Suprapubic skin (tissue), 4 donors: ENCODE data around the gene MRPL45. TPM values are rescaled to one million over a fixed set of nuclear protein-coding genes. Genes with fewer than 3 reads are reported as not detected.

Experiments
- DNase-seq, 2 donors: peaks; one replicate each; pipeline ENCODE4 v3.0.0-alpha.2; 2019; ENCODE audit warnings: low spot score in 2 of 2
- H3K27ac ChIP-seq: fragments of 200-600 bp; sonication (generic); one replicate; pipeline ENCODE4 v1.5.1; 2019
- H3K27me3 ChIP-seq: fragments of 200-600 bp; sonication (generic); one replicate; pipeline ENCODE4 v1.5.1; 2019
- H3K36me3 ChIP-seq: fragments of 200-600 bp; sonication (generic); one replicate; pipeline ENCODE4 v1.5.1; 2019
- H3K4me1 ChIP-seq: fragments of 200-600 bp; sonication (generic); one replicate; pipeline ENCODE4 v1.5.1; 2019
- H3K4me3 ChIP-seq: fragments of 200-600 bp; sonication (generic); one replicate; pipeline ENCODE4 v1.5.1; 2019; ENCODE audit warnings: mild to moderate bottlenecking
- H3K9me3 ChIP-seq: fragments of 200-600 bp; sonication (generic); one replicate; pipeline ENCODE4 v1.5.1; 2019
- EP300 ChIP-seq: sonication (generic); formaldehyde crosslinking; IDR thresholded peaks from one replicate; pipeline ENCODE4 v1.6.1; 2017; ENCODE audit warnings: antibody characterized with exemption
- POLR2A ChIP-seq, 2 donors: fragments of 450-650 bp; IDR thresholded peaks; one replicate each; pipeline ENCODE4 v1.6.1; 2017; ENCODE audit warnings: antibody characterized with exemption in 2 of 2, mild to moderate bottlenecking in 2 of 2, moderate library complexity in 2 of 2
- POLR2AphosphoS5 ChIP-seq, 3 donors: sonication (generic); formaldehyde crosslinking; IDR thresholded peaks; one replicate each; pipeline ENCODE4 v1.6.1; 2017; ENCODE audit warnings: antibody characterized with exemption in 3 of 3
- WGBS: methylation state at CpG from one replicate; pipeline ENCODE4 v1.1.5; 2018; 5-methylcytosine and 5-hydroxymethylcytosine counted together
- total RNA-seq, 4 donors: library from RNA; depleted of rRNA; stranded (reverse); fragments of >200 nt; gene quantifications; one replicate each; pipeline ENCODE4 v1.1.0, GENCODE V29; 2016
- TF ChIP-seq, protein P1 (sequence below), 2 donors: fragments of 200-600 bp in 1 of 2; fragments of 450-650 bp in 1 of 2; sonication (generic) in 1 of 2; IDR thresholded peaks; one replicate each; pipeline ENCODE4 v1.5.1; 2016 to 2019; ENCODE audit warnings: antibody characterized with exemption in 2 of 2, mild to moderate bottlenecking in 1 of 2, moderate library complexity in 1 of 2

The MRPL45 gene
- total RNA-seq, 4 donors from 2014 or later: 30.3 to 37.4 (median 32.8) TPM

DNA sequence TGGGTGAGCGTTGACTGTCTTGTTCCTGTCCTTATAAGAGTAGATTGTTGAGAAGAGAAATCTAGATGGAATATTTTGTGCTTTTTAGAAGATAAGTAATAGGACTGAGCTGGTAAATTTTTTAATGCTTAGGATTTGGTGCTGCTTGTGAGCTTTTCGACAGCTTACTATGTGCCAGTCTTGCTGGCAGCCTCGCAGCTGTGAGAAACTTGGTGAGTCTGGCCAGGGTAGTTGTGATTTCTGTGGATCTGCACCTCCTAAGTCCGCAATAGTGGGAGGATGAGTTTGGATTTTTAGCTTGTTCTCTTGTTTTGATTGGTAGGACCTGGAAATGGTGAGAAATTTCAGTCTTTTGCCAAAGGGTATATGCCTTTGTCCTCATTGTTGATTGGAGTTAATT lies 58.3 kb downstream of the MRPL45 start:
- DNase-seq: no peak
- TF ChIP-seq POLR2AphosphoS5 (IDR thresholded peaks at IDR 0.05) (no peak), POLR2A (IDR thresholded peaks at IDR 0.05) (no peak), EP300 (no peak)
- TF ChIP-seq, protein P1, sequence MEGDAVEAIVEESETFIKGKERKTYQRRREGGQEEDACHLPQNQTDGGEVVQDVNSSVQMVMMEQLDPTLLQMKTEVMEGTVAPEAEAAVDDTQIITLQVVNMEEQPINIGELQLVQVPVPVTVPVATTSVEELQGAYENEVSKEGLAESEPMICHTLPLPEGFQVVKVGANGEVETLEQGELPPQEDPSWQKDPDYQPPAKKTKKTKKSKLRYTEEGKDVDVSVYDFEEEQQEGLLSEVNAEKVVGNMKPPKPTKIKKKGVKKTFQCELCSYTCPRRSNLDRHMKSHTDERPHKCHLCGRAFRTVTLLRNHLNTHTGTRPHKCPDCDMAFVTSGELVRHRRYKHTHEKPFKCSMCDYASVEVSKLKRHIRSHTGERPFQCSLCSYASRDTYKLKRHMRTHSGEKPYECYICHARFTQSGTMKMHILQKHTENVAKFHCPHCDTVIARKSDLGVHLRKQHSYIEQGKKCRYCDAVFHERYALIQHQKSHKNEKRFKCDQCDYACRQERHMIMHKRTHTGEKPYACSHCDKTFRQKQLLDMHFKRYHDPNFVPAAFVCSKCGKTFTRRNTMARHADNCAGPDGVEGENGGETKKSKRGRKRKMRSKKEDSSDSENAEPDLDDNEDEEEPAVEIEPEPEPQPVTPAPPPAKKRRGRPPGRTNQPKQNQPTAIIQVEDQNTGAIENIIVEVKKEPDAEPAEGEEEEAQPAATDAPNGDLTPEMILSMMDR (IDR thresholded peaks at IDR 0.05): no peak
- H3K4me1 ChIP-seq: peaks cover 61% of the 10 kb centered on the region
- H3K27me3 ChIP-seq: no peaks in the 10 kb centered on the region
- no peaks in the 10 kb centered on the region for H3K36me3 ChIP-seq
- H3K9me3 ChIP-seq: no peaks in the 10 kb centered on the region
- no peak overlapping the region for H3K27ac ChIP-seq
- no peak overlapping the region for H3K4me3 ChIP-seq
- 88% methylated on average over 4 of the region's 4 CpGs for WGBS

DNA sequence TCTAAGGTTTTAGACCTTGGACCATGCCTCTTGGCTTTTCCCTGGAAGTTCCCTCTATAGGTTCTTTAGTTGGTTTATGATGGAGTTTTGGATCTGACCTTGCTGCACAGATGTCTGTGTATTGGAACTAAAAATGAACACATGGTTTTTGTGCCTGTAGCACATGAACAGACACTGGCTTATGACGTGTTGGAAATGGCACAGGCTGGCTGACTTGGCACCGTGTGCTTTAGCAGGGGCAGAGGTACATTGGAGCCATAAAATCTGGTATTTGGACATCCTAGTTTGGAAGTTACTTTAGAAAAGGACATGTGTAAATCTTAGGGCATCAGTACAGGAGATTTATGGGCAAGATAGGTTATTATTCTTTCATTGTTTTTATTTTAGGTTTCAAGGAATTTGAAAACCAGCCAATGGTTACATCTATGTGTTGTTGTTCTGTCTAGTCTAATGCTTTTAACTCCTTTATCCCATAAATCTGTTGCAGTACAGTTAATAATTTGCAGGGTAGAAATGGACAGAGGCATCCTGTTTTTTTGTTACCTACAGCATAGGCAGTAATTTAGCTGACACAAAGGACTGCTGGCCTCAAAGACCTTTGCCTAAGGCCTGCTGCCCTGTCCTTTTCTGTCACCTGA lies 60.6 kb downstream of the MRPL45 start:
- no peaks in the 10 kb centered on the region for H3K27me3 ChIP-seq
- DNase-seq: no peak
- H3K9me3 ChIP-seq: no peaks in the 10 kb centered on the region
- H3K27ac ChIP-seq: no peak overlapping the region
- H3K4me3 ChIP-seq: no peak overlapping the region
- TF ChIP-seq POLR2AphosphoS5 (IDR thresholded peaks at IDR 0.05): no peak
- TF ChIP-seq, protein P1 (IDR thresholded peaks at IDR 0.05): no peak
- TF ChIP-seq POLR2A (IDR thresholded peaks at IDR 0.05): no peak
- 11% methylated on average over 2 of the region's 2 CpGs for WGBS
- H3K4me1 ChIP-seq: peaks cover 55% of the 10 kb centered on the region
- peaks cover 3% of the 10 kb centered on the region for H3K36me3 ChIP-seq

DNA sequence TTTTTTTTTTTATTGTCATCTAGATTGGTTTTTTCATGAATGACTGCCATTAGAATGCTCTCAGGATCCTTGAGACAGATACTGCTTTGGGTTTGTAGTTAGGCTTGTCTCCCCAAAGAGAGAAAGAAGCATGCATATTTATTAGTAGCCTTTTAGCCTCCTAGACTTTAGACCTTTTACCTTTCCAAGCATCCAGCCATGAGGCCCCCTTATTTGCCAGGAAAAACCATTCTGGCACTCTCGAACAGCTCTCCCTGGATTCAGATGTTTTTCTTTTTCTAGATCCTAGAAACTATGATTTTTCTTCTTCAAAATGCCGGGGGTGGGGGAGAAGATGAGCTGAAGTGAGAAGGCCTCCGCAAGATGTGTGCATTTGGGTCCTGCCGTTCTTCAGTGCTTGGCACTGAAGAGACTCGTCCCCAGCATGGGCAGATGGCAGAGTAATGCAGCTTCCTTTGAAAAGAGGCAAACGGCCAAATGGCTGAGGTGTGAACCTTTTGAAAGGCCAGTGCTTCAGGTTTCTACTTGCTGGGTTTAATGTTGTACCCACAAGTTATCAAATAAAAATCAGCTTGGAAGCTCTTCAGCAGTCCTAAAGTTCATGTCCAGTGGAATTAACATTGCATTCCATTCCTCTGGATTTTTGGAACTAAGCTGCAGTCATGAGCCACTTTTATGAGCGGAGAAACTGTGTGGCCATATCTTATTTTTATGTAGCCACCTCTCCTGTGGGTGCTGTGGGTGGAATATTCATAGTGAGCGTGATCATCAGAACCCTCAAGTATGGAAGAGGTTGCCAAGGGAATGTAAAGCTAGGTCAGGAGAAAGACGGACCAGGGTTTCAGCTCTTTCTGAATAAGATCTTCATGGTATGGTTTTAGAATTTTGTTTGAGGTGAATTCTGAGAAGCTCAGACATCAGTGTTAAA lies 61.9 kb downstream of the MRPL45 start:
- Histone ChIP-seq H3K9me3 (no peaks in the 10 kb centered on the region), H3K27me3 (no peaks in the 10 kb centered on the region), H3K27ac (no peak overlapping the region), H3K36me3 (peaks cover 7% of the 10 kb centered on the region), H3K4me3 (no peak overlapping the region), H3K4me1 (peaks cover 44% of the 10 kb centered on the region)
- 56% methylated on average over 9 of the region's 9 CpGs for WGBS
- DNase-seq: no peak
- TF ChIP-seq POLR2A (IDR thresholded peaks at IDR 0.05) (no peak), EP300 (no peak), POLR2AphosphoS5 (IDR thresholded peaks at IDR 0.05) (no peak)
- TF ChIP-seq, protein P1 (IDR thresholded peaks at IDR 0.05): no peak

DNA sequence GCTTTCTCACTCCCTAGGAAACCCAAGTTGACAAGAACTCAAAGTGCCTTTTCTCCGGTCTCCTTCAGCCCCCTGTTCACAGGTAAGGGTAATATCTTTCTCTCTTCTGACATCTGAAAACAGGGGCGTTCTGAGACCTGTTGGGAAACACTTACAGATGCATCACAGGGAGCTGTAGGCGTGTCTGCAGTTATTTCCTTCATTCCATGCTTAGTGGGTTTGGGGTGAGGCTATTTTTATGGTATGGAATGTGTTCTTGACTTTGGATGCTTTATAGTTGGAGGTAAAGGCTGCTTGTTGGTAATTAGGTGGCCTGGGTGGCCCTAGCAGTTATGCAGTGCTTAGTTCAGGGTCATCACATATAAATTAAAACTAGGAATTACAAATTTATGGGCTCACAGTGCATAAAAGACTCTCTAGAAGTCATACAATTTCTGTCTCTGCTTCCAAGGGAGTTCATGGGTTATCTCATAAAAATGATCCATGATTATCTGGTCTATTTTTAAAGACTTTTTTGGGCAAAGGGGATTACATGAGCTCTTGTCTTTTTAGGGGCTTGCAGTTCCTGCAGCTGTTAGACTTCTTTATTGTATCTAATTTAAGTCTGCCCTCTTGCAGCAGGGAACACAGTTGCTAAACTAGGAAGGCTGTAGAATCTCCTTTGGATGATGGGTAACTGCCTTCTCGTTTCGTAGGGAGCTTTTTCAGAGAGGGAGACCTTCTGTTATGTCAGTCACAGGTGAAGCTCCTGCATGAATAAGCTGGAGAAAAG lies 64.9 kb downstream of the MRPL45 start:
- no peaks in the 10 kb centered on the region for H3K9me3 ChIP-seq
- H3K4me3 ChIP-seq: no peak overlapping the region
- no peak overlapping the region for H3K27ac ChIP-seq
- 83% methylated on average over 5 of the region's 5 CpGs for WGBS
- no peak for DNase-seq
- TF ChIP-seq, protein P1 (IDR thresholded peaks at IDR 0.05): no peak
- TF ChIP-seq POLR2A (IDR thresholded peaks at IDR 0.05) (no peak), EP300 (no peak), POLR2AphosphoS5 (IDR thresholded peaks at IDR 0.05) (no peak)
- peaks cover 21% of the 10 kb centered on the region for H3K4me1 ChIP-seq
- peaks cover 18% of the 10 kb centered on the region for H3K36me3 ChIP-seq
- no peaks in the 10 kb centered on the region for H3K27me3 ChIP-seq
